WTC11 (cell line): ENCODE results near the gene UBA1.

Experiments used
- TF ChIP-seq, protein P1 (sequence below): fragments of 200-600 bp; IDR thresholded peaks from 2 replicates; pipeline ENCODE4 v1.8.0; 2022; ENCODE audit warnings: antibody characterized with exemption
- TF ChIP-seq, protein P2 (sequence below): sonication (generic); formaldehyde crosslinking; IDR thresholded peaks from 2 replicates; pipeline ENCODE4 v1.8.1; 2022; ENCODE audit warnings: mild to moderate bottlenecking, missing genetic modification reagents, moderate library complexity, borderline replicate concordance

DNA sequence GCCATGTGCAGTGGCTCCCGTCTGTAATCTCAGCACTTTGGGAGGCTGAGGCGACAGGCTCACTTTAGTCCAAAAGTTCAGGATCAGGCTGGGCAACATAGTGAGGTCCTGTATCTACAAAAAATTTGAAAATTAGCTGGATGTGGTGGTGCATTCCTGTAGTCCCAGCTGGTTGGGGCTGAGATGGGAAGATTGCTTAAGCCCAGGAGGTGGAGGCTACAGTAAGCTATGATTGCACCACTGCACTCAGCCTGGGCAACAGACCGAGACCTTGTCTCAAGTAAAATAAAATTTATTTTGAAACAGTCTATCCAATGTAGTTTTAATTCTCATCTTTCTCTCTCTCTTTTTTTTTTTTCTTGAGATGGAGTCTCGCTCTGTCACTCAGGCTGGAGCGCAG, 27.5 kb upstream of the UBA1 start:
- TF ChIP-seq, protein P1, sequence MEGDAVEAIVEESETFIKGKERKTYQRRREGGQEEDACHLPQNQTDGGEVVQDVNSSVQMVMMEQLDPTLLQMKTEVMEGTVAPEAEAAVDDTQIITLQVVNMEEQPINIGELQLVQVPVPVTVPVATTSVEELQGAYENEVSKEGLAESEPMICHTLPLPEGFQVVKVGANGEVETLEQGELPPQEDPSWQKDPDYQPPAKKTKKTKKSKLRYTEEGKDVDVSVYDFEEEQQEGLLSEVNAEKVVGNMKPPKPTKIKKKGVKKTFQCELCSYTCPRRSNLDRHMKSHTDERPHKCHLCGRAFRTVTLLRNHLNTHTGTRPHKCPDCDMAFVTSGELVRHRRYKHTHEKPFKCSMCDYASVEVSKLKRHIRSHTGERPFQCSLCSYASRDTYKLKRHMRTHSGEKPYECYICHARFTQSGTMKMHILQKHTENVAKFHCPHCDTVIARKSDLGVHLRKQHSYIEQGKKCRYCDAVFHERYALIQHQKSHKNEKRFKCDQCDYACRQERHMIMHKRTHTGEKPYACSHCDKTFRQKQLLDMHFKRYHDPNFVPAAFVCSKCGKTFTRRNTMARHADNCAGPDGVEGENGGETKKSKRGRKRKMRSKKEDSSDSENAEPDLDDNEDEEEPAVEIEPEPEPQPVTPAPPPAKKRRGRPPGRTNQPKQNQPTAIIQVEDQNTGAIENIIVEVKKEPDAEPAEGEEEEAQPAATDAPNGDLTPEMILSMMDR = no peak
- TF ChIP-seq, protein P2, sequence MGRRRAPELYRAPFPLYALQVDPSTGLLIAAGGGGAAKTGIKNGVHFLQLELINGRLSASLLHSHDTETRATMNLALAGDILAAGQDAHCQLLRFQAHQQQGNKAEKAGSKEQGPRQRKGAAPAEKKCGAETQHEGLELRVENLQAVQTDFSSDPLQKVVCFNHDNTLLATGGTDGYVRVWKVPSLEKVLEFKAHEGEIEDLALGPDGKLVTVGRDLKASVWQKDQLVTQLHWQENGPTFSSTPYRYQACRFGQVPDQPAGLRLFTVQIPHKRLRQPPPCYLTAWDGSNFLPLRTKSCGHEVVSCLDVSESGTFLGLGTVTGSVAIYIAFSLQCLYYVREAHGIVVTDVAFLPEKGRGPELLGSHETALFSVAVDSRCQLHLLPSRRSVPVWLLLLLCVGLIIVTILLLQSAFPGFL (CRISPR knock-in tag) = no peak
